HEK293 (cell line): ENCODE results near the gene CDS1.

Source experiments
- CTCF ChIA-PET: fragments of 350-600 bp; formaldehyde crosslinking; extraction: SDS; loops from one replicate; lab custom pipeline; 2021; ENCODE audit warnings: antibody characterized with exemption; lab: Yijun Ruan, JAX
- POLR2A ChIA-PET: fragments of 300-600 bp; formaldehyde crosslinking; extraction: SDS; loops from one replicate; lab custom pipeline; 2020; ENCODE audit warnings: antibody characterized with exemption, inconsistent platforms; lab: Yijun Ruan, JAX
- H3K27ac ChIP-seq: fragments of 200-500 bp; sonication (Bioruptor generic); 2 replicates; pipeline ENCODE4 v1.5.1; 2014; ENCODE audit warnings: low read depth, low read length, control low read depth, inconsistent platforms; ENCODE audit errors: extremely low read depth
- H3K36me3 ChIP-seq, 2 experiments: fragments of 200-500 bp in 1 of 2; sonication (Bioruptor generic) in 1 of 2; 1 replicate in 1 of 2; 2 replicates in 1 of 2; pipeline ENCODE4 v1.5.1; 2014 to 2017; ENCODE audit warnings: inconsistent platforms in 2 of 2, low read length in 2 of 2; ENCODE audit not compliant: control insufficient read depth in 2 of 2, insufficient read depth in 1 of 2
- H3K4me1 ChIP-seq: fragments of 200-500 bp; sonication (Bioruptor generic); 2 replicates; pipeline ENCODE4 v1.5.1; 2014; ENCODE audit warnings: mild to moderate bottlenecking, low read length, inconsistent platforms; ENCODE audit not compliant: control insufficient read depth, insufficient read depth
- H3K4me3 ChIP-seq: 2 replicates; pipeline ENCODE4 v1.5.1; 2011; ENCODE audit warnings: low read depth, mild to moderate bottlenecking, control low read depth, low read length, moderate library complexity
- H3K9me3 ChIP-seq: fragments of 200-500 bp; sonication (Bioruptor generic); 2 replicates; pipeline ENCODE4 v1.5.1; 2014; ENCODE audit warnings: low read depth, low read length, inconsistent platforms; ENCODE audit not compliant: control insufficient read depth, insufficient read depth
- GLI4 ChIP-seq: fragments of 450-650 bp; formaldehyde crosslinking; IDR thresholded peaks from 2 replicates; pipeline ENCODE4 v1.5.1; 2016; ENCODE audit warnings: missing biosample characterization, missing genetic modification characterization
- GLIS1 ChIP-seq: fragments of 450-650 bp; formaldehyde crosslinking; IDR thresholded peaks from 2 replicates; pipeline ENCODE4 v1.5.1; 2016; ENCODE audit warnings: missing biosample characterization, missing genetic modification characterization
- HOXD13 ChIP-seq: sonication (generic); formaldehyde crosslinking; IDR thresholded peaks from 2 replicates; pipeline ENCODE4 v1.8.0; 2022; ENCODE audit warnings: missing genetic modification reagents, borderline replicate concordance
- ZBTB7A ChIP-seq: fragments of 450-650 bp; formaldehyde crosslinking; IDR thresholded peaks from 2 replicates; pipeline ENCODE4 v1.5.1; 2016; ENCODE audit warnings: low read depth, missing biosample characterization, missing genetic modification characterization
- ZNF16 ChIP-seq: fragments of 450-650 bp; formaldehyde crosslinking; IDR thresholded peaks from 2 replicates; pipeline ENCODE4 v1.5.1; 2016; ENCODE audit warnings: low read depth, missing biosample characterization, missing genetic modification characterization
- ZNF2 ChIP-seq: fragments of 450-650 bp; formaldehyde crosslinking; IDR thresholded peaks from 2 replicates; pipeline ENCODE4 v1.5.1; 2016; ENCODE audit warnings: missing biosample characterization, missing genetic modification characterization
- ZNF558 ChIP-seq: fragments of 450-650 bp; formaldehyde crosslinking; IDR thresholded peaks from 2 replicates; pipeline ENCODE4 v1.5.1; 2016; ENCODE audit warnings: missing biosample characterization, missing genetic modification characterization
- ZNF585B ChIP-seq: fragments of 450-650 bp; formaldehyde crosslinking; IDR thresholded peaks from 2 replicates; pipeline ENCODE4 v1.5.1; 2016; ENCODE audit warnings: missing biosample characterization, missing genetic modification characterization
- ZNF623 ChIP-seq: fragments of 450-650 bp; formaldehyde crosslinking; IDR thresholded peaks from 2 replicates; pipeline ENCODE4 v1.5.1; 2016; ENCODE audit warnings: missing biosample characterization, missing genetic modification characterization
- ZNF768 ChIP-seq: fragments of 450-650 bp; formaldehyde crosslinking; IDR thresholded peaks from 2 replicates; pipeline ENCODE4 v1.5.1; 2018; ENCODE audit warnings: missing biosample characterization, mild to moderate bottlenecking, missing genetic modification characterization
- ZNF791 ChIP-seq: fragments of 450-650 bp; formaldehyde crosslinking; IDR thresholded peaks from 2 replicates; pipeline ENCODE4 v1.5.1; 2016; ENCODE audit warnings: missing biosample characterization, missing genetic modification characterization
- ZNF830 ChIP-seq: fragments of 450-650 bp; IDR thresholded peaks from 2 replicates; pipeline ENCODE4 v1.5.0; 2018; ENCODE audit warnings: missing biosample characterization, missing genetic modification characterization, low read depth, mild to moderate bottlenecking, moderate library complexity
- ZSCAN16 ChIP-seq: fragments of 450-650 bp; formaldehyde crosslinking; IDR thresholded peaks from 2 replicates; pipeline ENCODE4 v1.5.1; 2016; ENCODE audit warnings: missing biosample characterization, missing genetic modification characterization
- TF ChIP-seq, protein P1 (sequence below): fragments of 450-650 bp; formaldehyde crosslinking; IDR thresholded peaks from 2 replicates; pipeline ENCODE4 v1.5.1; 2016; ENCODE audit warnings: missing biosample characterization, missing genetic modification characterization
- TF ChIP-seq, protein P2 (sequence below): IDR thresholded peaks from 2 replicates; pipeline ENCODE4 v1.6.1; 2011; ENCODE audit warnings: mild to moderate bottlenecking, low read depth, low read length, borderline replicate concordance
- TF ChIP-seq, protein P3 (sequence below): fragments of 450-650 bp; formaldehyde crosslinking; IDR thresholded peaks from 2 replicates; pipeline ENCODE4 v1.5.1; 2017; ENCODE audit warnings: missing biosample characterization, missing genetic modification characterization
- TF ChIP-seq, protein P4 (sequence below): fragments of 450-650 bp; formaldehyde crosslinking; IDR thresholded peaks from 2 replicates; pipeline ENCODE4 v1.5.1; 2016; ENCODE audit warnings: missing biosample characterization, missing genetic modification characterization
- TF ChIP-seq, protein P5 (sequence below): fragments of 450-650 bp; formaldehyde crosslinking; IDR thresholded peaks from 2 replicates; pipeline ENCODE4 v1.5.1; 2016; ENCODE audit warnings: missing biosample characterization, missing genetic modification characterization
- TF ChIP-seq, protein P6 (sequence below): fragments of 450-650 bp; formaldehyde crosslinking; IDR thresholded peaks from 2 replicates; pipeline ENCODE4 v1.5.1; 2016; ENCODE audit warnings: missing biosample characterization, missing genetic modification characterization
- TF ChIP-seq, protein P7 (sequence below): sonication (generic); formaldehyde crosslinking; IDR thresholded peaks from 2 replicates; pipeline ENCODE4 v1.8.1; 2022; ENCODE audit warnings: mild to moderate bottlenecking, moderate library complexity, missing genetic modification reagents

Gene CDS1

DNA sequence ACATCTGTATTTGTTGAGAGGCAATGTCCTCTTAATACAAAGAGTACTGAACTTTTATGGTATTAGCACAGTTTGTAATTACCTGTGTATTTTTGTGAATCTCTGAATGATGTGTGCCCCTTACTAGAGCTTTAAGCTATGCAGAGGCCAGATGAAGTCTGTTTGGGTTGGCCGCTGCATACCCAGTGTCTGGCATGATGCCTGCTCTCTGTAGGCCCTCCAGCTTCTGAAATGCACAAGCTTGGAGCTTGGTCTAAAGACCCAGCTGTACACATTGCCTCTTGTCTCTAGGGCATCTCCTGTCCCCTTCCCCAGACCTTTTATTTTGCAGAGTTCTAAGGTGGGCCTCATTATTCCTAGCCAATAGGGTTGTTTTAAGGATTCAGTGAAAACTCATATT, 68.6 kb downstream of the CDS1 start:
- TF ChIP-seq, protein P1, sequence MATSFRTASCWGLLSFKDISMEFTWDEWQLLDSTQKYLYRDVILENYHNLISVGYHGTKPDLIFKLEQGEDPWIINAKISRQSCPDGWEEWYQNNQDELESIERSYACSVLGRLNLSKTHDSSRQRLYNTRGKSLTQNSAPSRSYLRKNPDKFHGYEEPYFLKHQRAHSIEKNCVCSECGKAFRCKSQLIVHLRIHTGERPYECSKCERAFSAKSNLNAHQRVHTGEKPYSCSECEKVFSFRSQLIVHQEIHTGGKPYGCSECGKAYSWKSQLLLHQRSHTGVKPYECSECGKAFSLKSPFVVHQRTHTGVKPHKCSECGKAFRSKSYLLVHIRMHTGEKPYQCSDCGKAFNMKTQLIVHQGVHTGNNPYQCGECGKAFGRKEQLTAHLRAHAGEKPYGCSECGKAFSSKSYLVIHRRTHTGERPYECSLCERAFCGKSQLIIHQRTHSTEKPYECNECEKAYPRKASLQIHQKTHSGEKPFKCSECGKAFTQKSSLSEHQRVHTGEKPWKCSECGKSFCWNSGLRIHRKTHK (tag by site-specific recombination), result no peak
- TF ChIP-seq, protein P2, sequence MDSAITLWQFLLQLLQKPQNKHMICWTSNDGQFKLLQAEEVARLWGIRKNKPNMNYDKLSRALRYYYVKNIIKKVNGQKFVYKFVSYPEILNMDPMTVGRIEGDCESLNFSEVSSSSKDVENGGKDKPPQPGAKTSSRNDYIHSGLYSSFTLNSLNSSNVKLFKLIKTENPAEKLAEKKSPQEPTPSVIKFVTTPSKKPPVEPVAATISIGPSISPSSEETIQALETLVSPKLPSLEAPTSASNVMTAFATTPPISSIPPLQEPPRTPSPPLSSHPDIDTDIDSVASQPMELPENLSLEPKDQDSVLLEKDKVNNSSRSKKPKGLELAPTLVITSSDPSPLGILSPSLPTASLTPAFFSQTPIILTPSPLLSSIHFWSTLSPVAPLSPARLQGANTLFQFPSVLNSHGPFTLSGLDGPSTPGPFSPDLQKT, result no peak
- TF ChIP-seq ZNF558 (tag by site-specific recombination) (no peak), ZNF2 (tag by site-specific recombination) (no peak), ZNF830 (tag by site-specific recombination) (no peak), GLI4 (tag by site-specific recombination) (no peak), HOXD13 (no peak)
- no peak overlapping the region for H3K4me3 ChIP-seq
- H3K4me1 ChIP-seq, result no peaks in the 10 kb centered on the region
- peaks cover 0 to 27% of the 10 kb centered on the region in 2 experiments; a peak in 1 of 3 replicates for H3K36me3 ChIP-seq
- POLR2A ChIA-PET, result no interaction called here
- H3K27ac ChIP-seq, result no peak overlapping the region
- no peaks in the 10 kb centered on the region for H3K9me3 ChIP-seq
- CTCF ChIA-PET, result no interaction called here

DNA sequence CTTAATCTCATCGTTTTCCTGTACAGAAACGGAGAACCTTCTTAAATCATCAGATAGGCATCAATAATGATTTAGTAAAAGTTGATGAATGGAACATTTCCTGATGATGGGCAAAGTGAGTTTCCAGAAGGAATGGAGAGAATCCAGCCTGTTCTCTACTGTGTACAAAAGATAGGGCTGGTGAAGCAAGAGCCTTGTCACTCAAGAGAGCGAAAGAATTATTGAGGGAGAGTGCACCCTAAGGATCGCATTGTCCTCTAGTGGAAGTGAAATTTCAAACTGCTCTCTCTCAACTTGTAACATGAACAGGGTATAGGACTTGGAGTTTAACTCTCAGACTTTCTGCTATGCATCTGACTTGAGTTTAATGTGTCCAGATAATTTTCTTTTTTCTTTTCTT, 69.6 kb downstream of the CDS1 start:
- ChIA-PET CTCF (interaction anchor here (1.5 kb wide), 1 partner anchor 71 kb away, joined by 5 read pairs; no protein-coding TSS in a partner anchor), POLR2A (no interaction called here)
- H3K4me3 ChIP-seq, result no peak overlapping the region
- no peak overlapping the region for H3K27ac ChIP-seq
- peaks cover 0 to 27% of the 10 kb centered on the region in 2 experiments; a peak in 1 of 3 replicates for H3K36me3 ChIP-seq
- no peaks in the 10 kb centered on the region for H3K4me1 ChIP-seq
- H3K9me3 ChIP-seq, result no peaks in the 10 kb centered on the region
- TF ChIP-seq, protein P3, sequence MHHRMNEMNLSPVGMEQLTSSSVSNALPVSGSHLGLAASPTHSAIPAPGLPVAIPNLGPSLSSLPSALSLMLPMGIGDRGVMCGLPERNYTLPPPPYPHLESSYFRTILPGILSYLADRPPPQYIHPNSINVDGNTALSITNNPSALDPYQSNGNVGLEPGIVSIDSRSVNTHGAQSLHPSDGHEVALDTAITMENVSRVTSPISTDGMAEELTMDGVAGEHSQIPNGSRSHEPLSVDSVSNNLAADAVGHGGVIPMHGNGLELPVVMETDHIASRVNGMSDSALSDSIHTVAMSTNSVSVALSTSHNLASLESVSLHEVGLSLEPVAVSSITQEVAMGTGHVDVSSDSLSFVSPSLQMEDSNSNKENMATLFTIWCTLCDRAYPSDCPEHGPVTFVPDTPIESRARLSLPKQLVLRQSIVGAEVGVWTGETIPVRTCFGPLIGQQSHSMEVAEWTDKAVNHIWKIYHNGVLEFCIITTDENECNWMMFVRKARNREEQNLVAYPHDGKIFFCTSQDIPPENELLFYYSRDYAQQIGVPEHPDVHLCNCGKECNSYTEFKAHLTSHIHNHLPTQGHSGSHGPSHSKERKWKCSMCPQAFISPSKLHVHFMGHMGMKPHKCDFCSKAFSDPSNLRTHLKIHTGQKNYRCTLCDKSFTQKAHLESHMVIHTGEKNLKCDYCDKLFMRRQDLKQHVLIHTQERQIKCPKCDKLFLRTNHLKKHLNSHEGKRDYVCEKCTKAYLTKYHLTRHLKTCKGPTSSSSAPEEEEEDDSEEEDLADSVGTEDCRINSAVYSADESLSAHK (tag by site-specific recombination), result no peak
- TF ChIP-seq, protein P4, sequence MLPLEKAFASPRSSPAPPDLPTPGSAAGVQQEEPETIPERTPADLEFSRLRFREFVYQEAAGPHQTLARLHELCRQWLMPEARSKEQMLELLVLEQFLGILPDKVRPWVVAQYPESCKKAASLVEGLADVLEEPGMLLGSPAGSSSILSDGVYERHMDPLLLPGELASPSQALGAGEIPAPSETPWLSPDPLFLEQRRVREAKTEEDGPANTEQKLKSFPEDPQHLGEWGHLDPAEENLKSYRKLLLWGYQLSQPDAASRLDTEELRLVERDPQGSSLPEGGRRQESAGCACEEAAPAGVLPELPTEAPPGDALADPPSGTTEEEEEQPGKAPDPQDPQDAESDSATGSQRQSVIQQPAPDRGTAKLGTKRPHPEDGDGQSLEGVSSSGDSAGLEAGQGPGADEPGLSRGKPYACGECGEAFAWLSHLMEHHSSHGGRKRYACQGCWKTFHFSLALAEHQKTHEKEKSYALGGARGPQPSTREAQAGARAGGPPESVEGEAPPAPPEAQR (tag by site-specific recombination), result no peak
- TF ChIP-seq ZNF16 (tag by site-specific recombination) (no peak), GLIS1 (tag by site-specific recombination) (no peak), ZSCAN16 (tag by site-specific recombination) (no peak), ZNF768 (no peak), ZNF791 (no peak), ZNF623 (tag by site-specific recombination) (no peak), ZBTB7A (tag by site-specific recombination) (no peak), ZNF585B (no peak)
- TF ChIP-seq, protein P5, sequence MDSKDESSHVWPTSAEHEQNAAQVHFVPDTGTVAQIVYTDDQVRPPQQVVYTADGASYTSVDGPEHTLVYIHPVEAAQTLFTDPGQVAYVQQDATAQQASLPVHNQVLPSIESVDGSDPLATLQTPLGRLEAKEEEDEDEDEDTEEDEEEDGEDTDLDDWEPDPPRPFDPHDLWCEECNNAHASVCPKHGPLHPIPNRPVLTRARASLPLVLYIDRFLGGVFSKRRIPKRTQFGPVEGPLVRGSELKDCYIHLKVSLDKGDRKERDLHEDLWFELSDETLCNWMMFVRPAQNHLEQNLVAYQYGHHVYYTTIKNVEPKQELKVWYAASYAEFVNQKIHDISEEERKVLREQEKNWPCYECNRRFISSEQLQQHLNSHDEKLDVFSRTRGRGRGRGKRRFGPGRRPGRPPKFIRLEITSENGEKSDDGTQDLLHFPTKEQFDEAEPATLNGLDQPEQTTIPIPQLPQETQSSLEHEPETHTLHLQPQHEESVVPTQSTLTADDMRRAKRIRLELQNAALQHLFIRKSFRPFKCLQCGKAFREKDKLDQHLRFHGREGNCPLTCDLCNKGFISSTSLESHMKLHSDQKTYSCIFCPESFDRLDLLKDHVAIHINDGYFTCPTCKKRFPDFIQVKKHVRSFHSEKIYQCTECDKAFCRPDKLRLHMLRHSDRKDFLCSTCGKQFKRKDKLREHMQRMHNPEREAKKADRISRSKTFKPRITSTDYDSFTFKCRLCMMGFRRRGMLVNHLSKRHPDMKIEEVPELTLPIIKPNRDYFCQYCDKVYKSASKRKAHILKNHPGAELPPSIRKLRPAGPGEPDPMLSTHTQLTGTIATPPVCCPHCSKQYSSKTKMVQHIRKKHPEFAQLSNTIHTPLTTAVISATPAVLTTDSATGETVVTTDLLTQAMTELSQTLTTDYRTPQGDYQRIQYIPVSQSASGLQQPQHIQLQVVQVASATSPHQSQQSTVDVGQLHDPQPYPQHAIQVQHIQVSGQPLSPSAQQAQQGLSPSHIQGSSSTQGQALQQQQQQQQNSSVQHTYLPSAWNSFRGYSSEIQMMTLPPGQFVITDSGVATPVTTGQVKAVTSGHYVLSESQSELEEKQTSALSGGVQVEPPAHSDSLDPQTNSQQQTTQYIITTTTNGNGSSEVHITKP (tag by site-specific recombination), result no peak
- TF ChIP-seq, protein P6, sequence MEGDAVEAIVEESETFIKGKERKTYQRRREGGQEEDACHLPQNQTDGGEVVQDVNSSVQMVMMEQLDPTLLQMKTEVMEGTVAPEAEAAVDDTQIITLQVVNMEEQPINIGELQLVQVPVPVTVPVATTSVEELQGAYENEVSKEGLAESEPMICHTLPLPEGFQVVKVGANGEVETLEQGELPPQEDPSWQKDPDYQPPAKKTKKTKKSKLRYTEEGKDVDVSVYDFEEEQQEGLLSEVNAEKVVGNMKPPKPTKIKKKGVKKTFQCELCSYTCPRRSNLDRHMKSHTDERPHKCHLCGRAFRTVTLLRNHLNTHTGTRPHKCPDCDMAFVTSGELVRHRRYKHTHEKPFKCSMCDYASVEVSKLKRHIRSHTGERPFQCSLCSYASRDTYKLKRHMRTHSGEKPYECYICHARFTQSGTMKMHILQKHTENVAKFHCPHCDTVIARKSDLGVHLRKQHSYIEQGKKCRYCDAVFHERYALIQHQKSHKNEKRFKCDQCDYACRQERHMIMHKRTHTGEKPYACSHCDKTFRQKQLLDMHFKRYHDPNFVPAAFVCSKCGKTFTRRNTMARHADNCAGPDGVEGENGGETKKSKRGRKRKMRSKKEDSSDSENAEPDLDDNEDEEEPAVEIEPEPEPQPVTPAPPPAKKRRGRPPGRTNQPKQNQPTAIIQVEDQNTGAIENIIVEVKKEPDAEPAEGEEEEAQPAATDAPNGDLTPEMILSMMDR, result no peak
- TF ChIP-seq, protein P7, sequence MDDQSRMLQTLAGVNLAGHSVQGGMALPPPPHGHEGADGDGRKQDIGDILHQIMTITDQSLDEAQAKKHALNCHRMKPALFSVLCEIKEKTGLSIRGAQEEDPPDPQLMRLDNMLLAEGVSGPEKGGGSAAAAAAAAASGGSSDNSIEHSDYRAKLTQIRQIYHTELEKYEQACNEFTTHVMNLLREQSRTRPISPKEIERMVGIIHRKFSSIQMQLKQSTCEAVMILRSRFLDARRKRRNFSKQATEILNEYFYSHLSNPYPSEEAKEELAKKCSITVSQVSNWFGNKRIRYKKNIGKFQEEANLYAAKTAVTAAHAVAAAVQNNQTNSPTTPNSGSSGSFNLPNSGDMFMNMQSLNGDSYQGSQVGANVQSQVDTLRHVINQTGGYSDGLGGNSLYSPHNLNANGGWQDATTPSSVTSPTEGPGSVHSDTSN (CRISPR knock-in tag), result no peak
